ENCODE data around the gene TERB1.
"Not testable (repeated sequence)": the region's sequence is repeated elsewhere in the genome, so short reads cannot be mapped to it uniquely, and the experiment has no call there.

Gene TERB1

GRCh38 chr16:66824006-66824405 is 22.6 kb upstream of the TERB1 start:
- FAIRE-seq: no peak

GRCh38 chr16:66814734-66815133 is 13.3 kb upstream of the TERB1 start:
- FAIRE-seq: no peak

GRCh38 chr16:66811043-66811442 is 9.7 kb upstream of the TERB1 start:
- FAIRE-seq: no peak

GRCh38 chr16:66810391-66810790 is 9.0 kb upstream of the TERB1 start:
- no peak for FAIRE-seq

GRCh38 chr16:66809765-66810164 is 8.4 kb upstream of the TERB1 start:
- FAIRE-seq: no peak

GRCh38 chr16:66802159-66802558 is 775 bp upstream of the TERB1 start:
- FAIRE-seq: no peak

GRCh38 chr16:66800856-66801255 is 528 bp downstream of the TERB1 start:
- FAIRE-seq: no peak

GRCh38 chr16:66798161-66798560 is 3.2 kb downstream of the TERB1 start:
- no peak for FAIRE-seq

GRCh38 chr16:66793984-66794383 is 7.4 kb downstream of the TERB1 start:
- not testable (repeated sequence) for FAIRE-seq

- no peak for FAIRE-seq
These were observed 11.2 kb downstream of the TERB1 start for GRCh38 chr16:66790130-66790733.

GRCh38 chr16:66787427-66787826 is 14.0 kb downstream of the TERB1 start:
- no peak for FAIRE-seq

GRCh38 chr16:66786551-66786950 is 14.8 kb downstream of the TERB1 start:
- FAIRE-seq: no peak

GRCh38 chr16:66776457-66776856 is 24.9 kb downstream of the TERB1 start:
- FAIRE-seq: no peak

GRCh38 chr16:66774981-66775380 is 26.4 kb downstream of the TERB1 start:
- FAIRE-seq: no peak

- no peak for FAIRE-seq
These were observed 43.3 kb downstream of the TERB1 start for GRCh38 chr16:66758086-66758485.

GRCh38 chr16:66754819-66755218 is 46.6 kb downstream of the TERB1 start:
- FAIRE-seq: no peak

- FAIRE-seq: no peak
These were observed 47.2 kb downstream of the TERB1 start for GRCh38 chr16:66754211-66754610.

- FAIRE-seq: no peak
These were observed 48.4 kb downstream of the TERB1 start for GRCh38 chr16:66752958-66753357.

- no peak for FAIRE-seq
These were observed 49.0 kb downstream of the TERB1 start for GRCh38 chr16:66752379-66752778.

- FAIRE-seq: no peak
These were observed 49.4 kb downstream of the TERB1 start for GRCh38 chr16:66751992-66752322.

GRCh38 chr16:66751303-66751991 is 49.9 kb downstream of the TERB1 start, which contains the start of gene DYNC1LI2:
DYNC1LI2 (minus strand) TSS chr16:66751609; CDS start chr16:66751591, 18 bp downstream.
- no peak for FAIRE-seq

- FAIRE-seq: no peak
These were observed 50.4 kb downstream of the TERB1 start for GRCh38 chr16:66751053-66751302.

- FAIRE-seq: no peak
These were observed 50.9 kb downstream of the TERB1 start for GRCh38 chr16:66750279-66751052.

GRCh38 chr16:66746682-66747081 is 54.7 kb downstream of the TERB1 start:
- no peak for FAIRE-seq
